Karpas-422 (cell line): ENCODE measurements around the gene ABHD17C. TPM values are rescaled to one million over a fixed set of nuclear protein-coding genes. Genes with fewer than 3 reads are reported as not detected.

Source experiments
- DNase-seq: peaks from one replicate; pipeline ENCODE4 v3.0.0-alpha.2; 2015
- H2AFZ ChIP-seq: fragments of 200-600 bp; sonication (generic); 2 replicates; pipeline ENCODE4 v1.6.1; 2014; ENCODE audit warnings: antibody characterized with exemption, low read length, mixed read lengths
- H3K27ac ChIP-seq: fragments of 200-600 bp; sonication (generic); 2 replicates; pipeline ENCODE4 v1.5.1; 2014; ENCODE audit warnings: mild to moderate bottlenecking, low read length, moderate library complexity
- H3K27me3 ChIP-seq: fragments of 200-600 bp; sonication (generic); 2 replicates; pipeline ENCODE4 v1.6.1; 2014; ENCODE audit warnings: low read length, mixed read lengths
- H3K36me3 ChIP-seq: fragments of 200-600 bp; sonication (generic); 2 replicates; pipeline ENCODE4 v1.6.1; 2014; ENCODE audit warnings: low read length, mixed read lengths; ENCODE audit not compliant: insufficient read depth
- H3K4me1 ChIP-seq: fragments of 200-600 bp; sonication (generic); 2 replicates; pipeline ENCODE4 v1.6.1; 2014; ENCODE audit warnings: mild to moderate bottlenecking, low read length, mixed read lengths
- H3K4me2 ChIP-seq: fragments of 200-600 bp; sonication (generic); 2 replicates; pipeline ENCODE4 v1.6.1; 2014; ENCODE audit warnings: low read length, low read depth, mild to moderate bottlenecking; ENCODE audit not compliant: poor library complexity, severe bottlenecking
- H3K4me3 ChIP-seq: fragments of 200-600 bp; sonication (generic); 2 replicates; pipeline ENCODE4 v1.5.1; 2014; ENCODE audit warnings: mild to moderate bottlenecking, antibody characterized with exemption, low read length, mixed read lengths
- H3K79me2 ChIP-seq: fragments of 200-600 bp; sonication (generic); 2 replicates; pipeline ENCODE4 v1.6.1; 2014; ENCODE audit warnings: mild to moderate bottlenecking, low read length, mixed read lengths
- H3K9ac ChIP-seq: fragments of 200-600 bp; sonication (generic); 2 replicates; pipeline ENCODE4 v1.6.0; 2014; ENCODE audit warnings: low read length
- H3K9me2 ChIP-seq: fragments of 200-600 bp; sonication (generic), shearing (Covaris generic); replicated peaks from 2 replicates; pipeline ENCODE4 v1.6.0; 2014; ENCODE audit warnings: mild to moderate bottlenecking, low read length, moderate library complexity; ENCODE audit not compliant: insufficient read depth
- H3K9me3 ChIP-seq: fragments of 300-700, 200-600 bp; sonication (generic); 2 replicates; pipeline ENCODE4 v1.6.1; 2014; ENCODE audit warnings: low read length, mixed read lengths
- H4K20me1 ChIP-seq: fragments of 200-600 bp; sonication (generic); 2 replicates; pipeline ENCODE4 v1.6.1; 2014; ENCODE audit warnings: mild to moderate bottlenecking, antibody characterized with exemption, low read length, low read depth; ENCODE audit not compliant: insufficient read depth
- total RNA-seq: library from RNA; depleted of rRNA; stranded (reverse); fragments of >200 nt; shearing (Covaris generic); gene quantifications from 2 replicates; pipeline ENCODE4 v1.2.3, GENCODE V29; 2014; ENCODE audit warnings: low replicate concordance

ABHD17C gene
- total RNA-seq, 1 experiment from 2014 or later = 0.48 TPM

- no peaks in the 10 kb centered on the region for H3K36me3 ChIP-seq
These were observed 95.9 kb downstream of the ABHD17C start for GRCh38 chr15:80791004-80791403.

GRCh38 chr15:80796407-80796806, 101.3 kb downstream of the ABHD17C start:
- H3K79me2 ChIP-seq = no peaks in the 10 kb centered on the region
- no peak overlapping the region for H2AFZ ChIP-seq
- H3K9me2 ChIP-seq = no peaks in the 10 kb centered on the region
- no peak for DNase-seq
- H3K27ac ChIP-seq = no peak overlapping the region
- H3K9ac ChIP-seq = no peak overlapping the region
- H3K36me3 ChIP-seq = no peaks in the 10 kb centered on the region
- no peak overlapping the region for H3K4me2 ChIP-seq
- H3K4me1 ChIP-seq = no peaks in the 10 kb centered on the region
- H4K20me1 ChIP-seq = no peaks in the 10 kb centered on the region
- H3K9me3 ChIP-seq = no peaks in the 10 kb centered on the region
- no peak overlapping the region for H3K4me3 ChIP-seq
- no peaks in the 10 kb centered on the region for H3K27me3 ChIP-seq

More at GRCh38 chr15:80791004-80791403, 95.9 kb downstream of the ABHD17C start:
- H3K4me1 ChIP-seq = peaks cover 3% of the 10 kb centered on the region; the same call in 1 of the 2 replicates
- no peak overlapping the region for H3K9ac ChIP-seq
- no peak overlapping the region for H3K4me2 ChIP-seq
- no peaks in the 10 kb centered on the region for H4K20me1 ChIP-seq
- no peaks in the 10 kb centered on the region for H3K27me3 ChIP-seq
- no peak overlapping the region for H3K4me3 ChIP-seq
- no peaks in the 10 kb centered on the region for H3K9me3 ChIP-seq
- H2AFZ ChIP-seq = no peak overlapping the region
- no peak for DNase-seq
- no peaks in the 10 kb centered on the region for H3K9me2 ChIP-seq
- no peak overlapping the region for H3K27ac ChIP-seq
- H3K79me2 ChIP-seq = no peaks in the 10 kb centered on the region

GRCh38 chr15:80798911-80799310, 103.8 kb downstream of the ABHD17C start:
- no peaks in the 10 kb centered on the region for H4K20me1 ChIP-seq
- no peak overlapping the region for H3K9ac ChIP-seq

GRCh38 chr15:80800067-80800466, 105.0 kb downstream of the ABHD17C start:
- H3K79me2 ChIP-seq = no peaks in the 10 kb centered on the region
- no peaks in the 10 kb centered on the region for H3K36me3 ChIP-seq
- H3K4me3 ChIP-seq = no peak overlapping the region
- no peaks in the 10 kb centered on the region for H3K9me3 ChIP-seq
- no peak overlapping the region for H3K4me2 ChIP-seq
- no peak for DNase-seq
- no peak overlapping the region for H3K27ac ChIP-seq
- H3K9me2 ChIP-seq = no peaks in the 10 kb centered on the region
- H4K20me1 ChIP-seq = no peaks in the 10 kb centered on the region
- no peak overlapping the region for H3K9ac ChIP-seq
- no peak overlapping the region for H2AFZ ChIP-seq
- H3K4me1 ChIP-seq = no peaks in the 10 kb centered on the region
- no peaks in the 10 kb centered on the region for H3K27me3 ChIP-seq

More at GRCh38 chr15:80798911-80799310, 103.8 kb downstream of the ABHD17C start:
- Histone ChIP-seq H3K4me2 (no peak overlapping the region), H3K9me3 (no peaks in the 10 kb centered on the region), H3K9me2 (no peaks in the 10 kb centered on the region), H3K79me2 (no peaks in the 10 kb centered on the region), H2AFZ (no peak overlapping the region), H3K4me3 (no peak overlapping the region), H3K4me1 (no peaks in the 10 kb centered on the region), H3K27me3 (no peaks in the 10 kb centered on the region), H3K36me3 (no peaks in the 10 kb centered on the region), H3K27ac (no peak overlapping the region)
- DNase-seq = no peak

GRCh38 chr15:80801891-80802680, 107.0 kb downstream of the ABHD17C start:
- no peak overlapping the region for H3K27ac ChIP-seq
- H3K4me2 ChIP-seq = no peak overlapping the region
- no peaks in the 10 kb centered on the region for H3K27me3 ChIP-seq
- no peaks in the 10 kb centered on the region for H3K9me3 ChIP-seq
- H4K20me1 ChIP-seq = no peaks in the 10 kb centered on the region
- no peak overlapping the region for H3K9ac ChIP-seq
- no peak overlapping the region for H2AFZ ChIP-seq
- DNase-seq = no peak
- H3K4me3 ChIP-seq = no peak overlapping the region
- no peaks in the 10 kb centered on the region for H3K4me1 ChIP-seq
- H3K36me3 ChIP-seq = no peaks in the 10 kb centered on the region
- no peaks in the 10 kb centered on the region for H3K9me2 ChIP-seq
- no peaks in the 10 kb centered on the region for H3K79me2 ChIP-seq

GRCh38 chr15:80803580-80804525, 108.7 kb downstream of the ABHD17C start:
- no peak overlapping the region for H3K9ac ChIP-seq
- no peaks in the 10 kb centered on the region for H3K27me3 ChIP-seq
- no peaks in the 10 kb centered on the region for H3K79me2 ChIP-seq
- no peaks in the 10 kb centered on the region for H4K20me1 ChIP-seq
- no peaks in the 10 kb centered on the region for H3K9me2 ChIP-seq
- H3K4me2 ChIP-seq = no peak overlapping the region
- H3K36me3 ChIP-seq = no peaks in the 10 kb centered on the region
- no peaks in the 10 kb centered on the region for H3K9me3 ChIP-seq
- no peak for DNase-seq
- no peak overlapping the region for H2AFZ ChIP-seq
- H3K4me1 ChIP-seq = no peaks in the 10 kb centered on the region
- H3K27ac ChIP-seq = no peak overlapping the region
- no peak overlapping the region for H3K4me3 ChIP-seq

- Histone ChIP-seq H3K27ac (no peak overlapping the region), H3K4me3 (no peak overlapping the region)
- no peak for DNase-seq
These were observed 109.9 kb downstream of the ABHD17C start for GRCh38 chr15:80804970-80805495.

More at GRCh38 chr15:80804970-80805495, 109.9 kb downstream of the ABHD17C start:
- Histone ChIP-seq H2AFZ (no peak overlapping the region), H3K27me3 (no peaks in the 10 kb centered on the region), H3K4me2 (no peak overlapping the region), H4K20me1 (no peaks in the 10 kb centered on the region), H3K9me3 (no peaks in the 10 kb centered on the region), H3K79me2 (no peaks in the 10 kb centered on the region), H3K36me3 (no peaks in the 10 kb centered on the region), H3K4me1 (no peaks in the 10 kb centered on the region), H3K9ac (no peak overlapping the region), H3K9me2 (no peaks in the 10 kb centered on the region)
